ENCODE measurements around the gene FOXL1.

FOXL1 gene

DNA sequence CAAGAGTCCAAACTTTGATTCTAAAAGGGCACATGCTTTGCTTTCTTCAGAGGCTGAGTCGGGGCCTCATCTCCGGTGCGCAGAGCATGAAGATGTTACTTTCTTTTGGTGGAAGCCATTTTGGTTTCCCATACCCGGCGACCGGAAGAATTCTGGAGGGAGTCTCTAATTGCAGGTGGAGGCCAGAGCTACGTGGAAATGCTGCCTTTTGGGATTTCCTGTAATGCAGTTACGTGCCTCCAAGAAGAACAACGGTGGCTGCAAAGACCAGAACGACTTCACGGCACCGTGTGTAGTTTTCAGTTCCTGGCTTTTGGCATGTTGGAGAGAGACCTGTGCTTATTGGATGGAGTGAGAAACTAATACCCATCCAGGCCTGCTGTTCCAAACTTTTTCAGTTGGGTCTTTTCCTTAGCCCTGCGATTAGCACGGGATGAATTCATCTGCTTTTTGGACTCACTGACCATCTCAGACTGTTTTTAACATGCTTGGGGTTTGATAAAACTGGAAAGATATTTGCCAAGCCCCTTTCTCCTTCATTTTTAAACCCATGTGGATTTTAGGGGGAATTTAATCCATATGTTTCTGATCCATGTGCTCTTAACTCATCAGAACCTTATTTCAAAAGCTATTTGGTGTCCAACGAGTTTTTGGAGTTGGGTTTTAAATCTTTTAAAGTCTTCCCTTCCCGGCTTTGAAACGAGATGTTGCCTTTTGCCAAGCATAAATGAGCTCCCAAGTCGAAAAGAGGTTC lies 19.0 kb downstream of the FOXL1 start:
- Mint-ChIP-seq H3K4me3 (no peak overlapping the region), H3K27me3 (peaks cover 15% of the 10 kb centered on the region), H3K36me3 (no peaks in the 10 kb centered on the region), H3K4me1 (peaks cover 3% of the 10 kb centered on the region), H3K9me3 (no peaks in the 10 kb centered on the region), H3K27ac (no peak overlapping the region)

DNA sequence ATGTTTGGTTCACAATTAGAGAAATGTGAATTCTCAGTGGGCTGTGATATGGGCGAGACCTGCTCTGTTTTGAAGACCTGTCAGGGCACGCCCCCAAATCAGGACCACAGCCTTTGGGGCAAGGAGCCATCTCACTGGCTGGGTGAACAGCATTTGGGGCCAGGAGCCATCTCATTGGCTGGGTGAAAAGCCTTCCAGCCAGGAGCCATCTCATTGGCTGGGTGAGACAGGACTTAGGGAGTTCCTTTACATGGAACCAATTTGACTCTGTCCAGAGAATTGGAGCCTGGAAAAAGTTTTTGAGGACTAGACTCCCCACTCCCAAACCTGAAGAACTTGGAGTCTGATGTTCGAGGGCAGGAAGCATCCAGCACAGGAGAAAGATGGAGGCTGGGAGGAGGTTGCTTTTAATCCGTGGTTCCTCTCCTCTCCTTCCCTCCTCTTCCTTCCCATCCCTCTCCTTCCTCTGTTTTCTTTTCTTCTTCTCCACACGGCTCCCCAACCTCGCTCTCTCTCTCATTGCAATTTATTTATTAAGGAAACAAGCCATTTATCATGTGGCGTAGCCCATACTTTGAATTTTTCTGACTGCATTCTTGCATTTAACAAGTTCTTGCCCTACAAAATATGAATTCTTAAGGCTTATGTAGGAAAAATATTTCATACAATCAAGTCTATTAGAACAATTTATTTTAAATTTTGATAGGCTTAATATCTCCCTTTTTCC lies 19.7 kb downstream of the FOXL1 start:
- no peak overlapping the region for H3K27ac Mint-ChIP-seq
- H3K9me3 Mint-ChIP-seq: no peaks in the 10 kb centered on the region
- peaks cover 3% of the 10 kb centered on the region for H3K4me1 Mint-ChIP-seq
- no peak overlapping the region for H3K4me3 Mint-ChIP-seq
- H3K27me3 Mint-ChIP-seq: peaks cover 15% of the 10 kb centered on the region
- H3K36me3 Mint-ChIP-seq: no peaks in the 10 kb centered on the region

GRCh38 chr16:86598607-86599565 lies 20.5 kb downstream of the FOXL1 start:
- H3K27me3 Mint-ChIP-seq: peaks cover 10% of the 10 kb centered on the region
- peaks cover 3% of the 10 kb centered on the region for H3K4me1 Mint-ChIP-seq
- no peak overlapping the region for H3K4me3 Mint-ChIP-seq
- no peaks in the 10 kb centered on the region for H3K36me3 Mint-ChIP-seq
- no peak overlapping the region for H3K27ac Mint-ChIP-seq
- no peaks in the 10 kb centered on the region for H3K9me3 Mint-ChIP-seq

GRCh38 chr16:86601356-86601755 lies 23.0 kb downstream of the FOXL1 start:
- no peaks in the 10 kb centered on the region for H3K9me3 Mint-ChIP-seq
- H3K4me3 Mint-ChIP-seq: no peak overlapping the region
- peaks cover 9% of the 10 kb centered on the region for H3K27me3 Mint-ChIP-seq
- H3K4me1 Mint-ChIP-seq: peaks cover 13% of the 10 kb centered on the region
- no peaks in the 10 kb centered on the region for H3K36me3 Mint-ChIP-seq
- H3K27ac Mint-ChIP-seq: no peak overlapping the region

- H3K27me3 Mint-ChIP-seq: peaks cover 10% of the 10 kb centered on the region
- H3K4me1 Mint-ChIP-seq: peaks cover 13% of the 10 kb centered on the region
- H3K4me3 Mint-ChIP-seq: no peak overlapping the region
- no peaks in the 10 kb centered on the region for H3K36me3 Mint-ChIP-seq
- H3K27ac Mint-ChIP-seq: no peak overlapping the region
- no peaks in the 10 kb centered on the region for H3K9me3 Mint-ChIP-seq
These were observed 24.2 kb downstream of the FOXL1 start for GRCh38 chr16:86602521-86602920.

DNA sequence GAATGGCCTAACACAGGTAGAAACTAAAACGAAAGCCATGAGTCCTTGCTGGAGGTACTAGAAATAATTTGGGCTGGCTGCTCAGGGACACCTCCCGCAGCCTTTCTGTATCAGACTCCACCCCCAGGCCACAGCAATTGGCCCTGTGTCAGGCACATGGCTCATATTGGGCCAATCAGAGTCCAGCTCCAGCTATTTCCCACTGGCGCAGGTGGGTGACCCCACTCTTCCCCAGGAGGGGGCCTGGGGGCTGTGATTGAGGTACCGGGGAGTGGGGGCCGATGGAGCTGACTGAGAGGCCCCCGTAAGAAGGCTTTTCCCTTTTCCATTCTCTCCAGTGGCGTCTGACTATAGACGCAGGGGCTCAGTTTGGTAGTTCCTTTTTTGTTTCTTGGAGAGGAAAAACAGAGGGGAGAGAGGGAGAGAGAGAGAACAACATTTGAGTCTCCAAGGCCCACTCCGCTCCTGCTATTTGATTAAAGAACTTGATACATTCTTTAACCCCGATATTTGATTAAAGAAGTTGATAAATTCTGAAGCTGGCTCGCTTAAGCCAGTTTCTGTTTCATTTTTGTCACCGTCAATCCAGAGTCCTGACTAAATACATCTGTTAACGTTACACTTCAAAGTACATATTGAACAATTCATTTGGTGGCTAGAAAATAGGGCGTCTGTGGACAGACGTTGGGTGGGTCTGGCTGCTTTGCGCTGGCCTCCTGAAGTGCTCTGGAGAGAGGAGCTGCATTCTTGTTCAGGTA lies 26.3 kb downstream of the FOXL1 start:
- Mint-ChIP-seq H3K9me3 (no peaks in the 10 kb centered on the region), H3K27ac (peak overlapping the region; percentile 57)

GRCh38 chr16:86605950-86606349 lies 27.6 kb downstream of the FOXL1 start:
- Mint-ChIP-seq H3K9me3 (no peaks in the 10 kb centered on the region), H3K36me3 (no peaks in the 10 kb centered on the region), H3K27ac (no peak overlapping the region)

More for the DNA sequence above, 26.3 kb downstream of the FOXL1 start:
- H3K27me3 Mint-ChIP-seq: peaks cover 4% of the 10 kb centered on the region
- H3K4me3 Mint-ChIP-seq: peak overlapping the region; percentile 87
- H3K36me3 Mint-ChIP-seq: no peaks in the 10 kb centered on the region
- peaks cover 10% of the 10 kb centered on the region for H3K4me1 Mint-ChIP-seq

GRCh38 chr16:86608301-86608747 lies 30.0 kb downstream of the FOXL1 start:
- Mint-ChIP-seq H3K9me3 (no peaks in the 10 kb centered on the region), H3K4me3 (no peak overlapping the region), H3K36me3 (no peaks in the 10 kb centered on the region)

More at GRCh38 chr16:86605950-86606349, 27.6 kb downstream of the FOXL1 start:
- H3K27me3 Mint-ChIP-seq: peaks cover 4% of the 10 kb centered on the region
- peaks cover 10% of the 10 kb centered on the region for H3K4me1 Mint-ChIP-seq
- peak overlapping the region; percentile 53 for H3K4me3 Mint-ChIP-seq

DNA sequence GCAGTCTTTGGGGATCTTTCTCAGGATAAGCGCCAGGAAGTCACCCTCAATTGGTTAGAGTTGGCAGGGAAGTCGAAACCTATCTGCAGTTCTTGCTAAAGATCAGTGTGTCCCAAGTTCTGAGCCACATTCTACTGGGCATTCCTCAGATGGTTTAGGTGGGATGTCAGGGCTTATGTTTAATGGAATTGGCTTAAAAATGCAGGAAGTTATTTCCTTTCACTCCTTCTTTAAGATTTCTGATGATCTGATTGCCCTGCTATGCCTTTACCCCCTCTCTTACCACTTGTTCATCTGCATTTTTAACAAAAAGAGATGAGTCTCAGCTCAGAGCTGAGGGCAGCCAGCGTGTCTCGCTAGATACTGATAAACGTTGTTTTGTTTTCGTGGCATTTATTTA lies 30.8 kb downstream of the FOXL1 start:
- Mint-ChIP-seq H3K27me3 (peaks cover 1% of the 10 kb centered on the region), H3K27ac (no peak overlapping the region), H3K4me1 (peaks cover 10% of the 10 kb centered on the region), H3K36me3 (no peaks in the 10 kb centered on the region), H3K4me3 (no peak overlapping the region), H3K9me3 (no peaks in the 10 kb centered on the region)

More at GRCh38 chr16:86608301-86608747, 30.0 kb downstream of the FOXL1 start:
- Mint-ChIP-seq H3K27ac (no peak overlapping the region), H3K4me1 (peaks cover 10% of the 10 kb centered on the region), H3K27me3 (peaks cover 1% of the 10 kb centered on the region)

- peaks cover 1% of the 10 kb centered on the region for H3K27me3 Mint-ChIP-seq
These were observed 31.3 kb downstream of the FOXL1 start for GRCh38 chr16:86609661-86610060.

DNA sequence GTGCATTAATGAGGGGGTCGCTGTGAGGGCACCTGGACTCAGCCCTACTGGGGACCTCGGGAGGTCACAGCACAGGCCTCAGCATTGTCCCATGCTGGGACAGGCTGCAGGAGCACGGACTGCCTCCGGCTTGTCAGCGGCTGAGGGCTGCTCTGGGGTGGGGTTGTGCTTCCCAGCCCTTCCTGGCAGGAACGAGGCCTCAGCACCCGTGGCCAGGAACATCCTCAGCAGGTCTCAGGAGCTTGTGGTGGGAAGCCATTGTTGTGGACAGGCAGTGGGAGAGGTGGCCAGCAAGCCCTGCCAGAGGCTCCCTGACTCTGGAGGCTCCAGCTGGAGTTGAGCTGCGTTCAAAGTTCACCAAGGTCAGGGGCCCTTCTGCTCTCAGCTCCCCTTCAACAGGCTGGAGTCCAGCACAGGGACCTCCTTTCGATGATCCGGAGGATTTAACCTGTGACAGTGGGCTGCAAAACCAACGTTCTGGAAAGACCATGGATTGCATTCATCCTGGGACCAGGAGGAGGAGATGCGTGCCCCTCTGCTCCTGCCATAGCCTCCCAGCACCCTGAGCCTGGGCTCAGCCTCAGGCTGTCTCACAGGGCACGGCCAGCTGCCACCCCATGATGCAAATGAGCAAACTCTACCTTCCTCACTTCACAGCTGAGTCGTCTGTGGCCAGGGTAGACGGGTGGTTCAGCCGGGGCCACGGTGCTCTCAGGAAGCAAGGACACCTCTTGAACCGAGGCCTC lies 32.6 kb downstream of the FOXL1 start:
- H3K4me3 Mint-ChIP-seq: no peak overlapping the region
- H3K36me3 Mint-ChIP-seq: no peaks in the 10 kb centered on the region
- H3K9me3 Mint-ChIP-seq: no peaks in the 10 kb centered on the region
- peaks cover 2% of the 10 kb centered on the region for H3K27me3 Mint-ChIP-seq
- H3K4me1 Mint-ChIP-seq: no peaks in the 10 kb centered on the region
- H3K27ac Mint-ChIP-seq: no peak overlapping the region

More at GRCh38 chr16:86609661-86610060, 31.3 kb downstream of the FOXL1 start:
- no peaks in the 10 kb centered on the region for H3K36me3 Mint-ChIP-seq
- H3K9me3 Mint-ChIP-seq: no peaks in the 10 kb centered on the region
- peaks cover 6% of the 10 kb centered on the region for H3K4me1 Mint-ChIP-seq
- H3K4me3 Mint-ChIP-seq: no peak overlapping the region
- no peak overlapping the region for H3K27ac Mint-ChIP-seq

DNA sequence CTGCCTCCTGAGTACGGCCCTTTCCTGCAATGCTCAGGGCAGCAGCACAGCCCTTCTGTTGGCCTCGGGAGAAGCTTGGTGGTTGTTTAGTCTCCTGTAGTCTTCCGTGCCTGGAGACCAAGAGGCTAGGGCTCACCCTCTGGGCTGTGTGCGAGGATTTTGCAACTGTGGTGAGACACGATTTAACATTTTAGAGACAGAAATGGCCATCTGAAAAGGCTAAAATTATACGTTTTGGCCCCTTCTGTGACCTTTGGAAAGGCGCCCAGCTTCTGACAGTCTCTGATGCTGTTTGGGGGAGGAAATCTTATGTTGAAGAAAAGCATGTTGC lies 33.1 kb downstream of the FOXL1 start:
- Mint-ChIP-seq H3K27ac (no peak overlapping the region), H3K4me3 (no peak overlapping the region), H3K9me3 (no peaks in the 10 kb centered on the region), H3K4me1 (no peaks in the 10 kb centered on the region), H3K27me3 (peaks cover 2% of the 10 kb centered on the region), H3K36me3 (no peaks in the 10 kb centered on the region)

DNA sequence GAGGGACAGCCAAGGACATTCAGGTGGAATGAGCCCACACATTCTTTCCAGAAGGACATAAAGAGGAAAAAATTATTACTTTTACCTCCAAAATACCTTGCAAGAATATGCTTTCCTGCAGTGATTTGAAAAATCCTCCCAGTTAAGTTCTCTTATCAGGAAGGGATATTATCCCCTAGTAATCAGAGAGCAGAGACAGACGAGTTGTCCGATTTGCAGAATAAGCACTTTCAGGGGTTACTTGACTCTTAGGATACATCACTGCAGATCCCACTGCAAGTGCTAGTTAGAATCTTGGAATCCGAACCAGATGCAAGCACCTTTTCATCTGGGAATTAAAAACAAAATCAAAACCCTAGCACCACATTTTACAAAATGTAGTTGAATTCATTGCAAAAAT lies 33.6 kb downstream of the FOXL1 start:
- Mint-ChIP-seq H3K4me3 (no peak overlapping the region), H3K9me3 (no peaks in the 10 kb centered on the region), H3K27me3 (peaks cover 2% of the 10 kb centered on the region), H3K27ac (no peak overlapping the region), H3K4me1 (no peaks in the 10 kb centered on the region), H3K36me3 (no peaks in the 10 kb centered on the region)

- Mint-ChIP-seq H3K9me3 (no peaks in the 10 kb centered on the region), H3K4me1 (no peaks in the 10 kb centered on the region), H3K4me3 (no peak overlapping the region), H3K27ac (no peak overlapping the region), H3K27me3 (peaks cover 4% of the 10 kb centered on the region), H3K36me3 (no peaks in the 10 kb centered on the region)
These were observed 36.4 kb downstream of the FOXL1 start for GRCh38 chr16:86614699-86615098.

Data from activated naive CD4-positive, alpha-beta T cell treated with anti-CD3 and anti-CD28 coated beads, Interleukin-2, amount 50 U/mL, for 24 hours (primary cell).